Lung (tissue), 12 donors: Measurements from ENCODE around the gene POLA1. TPM values are rescaled to one million over a fixed set of nuclear protein-coding genes. Genes with fewer than 3 reads are reported as not detected.

Source experiments
- ATAC-seq: fragments of 200-7000 bp; cut with Tn5 transposase; one replicate; pipeline ENCODE4 v1.9.1; 2020; ENCODE audit warnings: moderate number of reproducible peaks; ENCODE audit not compliant: insufficient read depth, low FRiP score
- DNase-seq, 3 donors: peaks; one replicate each; pipeline ENCODE4 v3.0.0-alpha.2; 2013 to 2017
- H3K27ac ChIP-seq, 2 donors: one replicate each; pipeline ENCODE4 v1.5.1; 2013; ENCODE audit warnings: mild to moderate bottlenecking in 2 of 2, moderate library complexity in 2 of 2, control low read depth in 1 of 2, inconsistent platforms in 1 of 2, low read depth in 1 of 2, low read length in 1 of 2
- H3K27me3 ChIP-seq, 3 donors: one replicate each; pipeline ENCODE4 v1.5.1; 2013; ENCODE audit warnings: low read length in 2 of 3; ENCODE audit not compliant: control insufficient read depth in 3 of 3, insufficient read depth in 3 of 3
- H3K36me3 ChIP-seq, 4 donors: one replicate each; pipeline ENCODE4 v1.5.1; 2013; ENCODE audit warnings: low read length in 4 of 4, mild to moderate bottlenecking in 1 of 4, moderate library complexity in 1 of 4; ENCODE audit not compliant: control insufficient read depth in 4 of 4, insufficient read depth in 4 of 4
- H3K4me1 ChIP-seq, 5 donors: one replicate each; pipeline ENCODE4 v1.5.1; 2013; ENCODE audit warnings: low read length in 5 of 5, mild to moderate bottlenecking in 2 of 5, moderate library complexity in 1 of 5; ENCODE audit not compliant: control insufficient read depth in 5 of 5, insufficient read depth in 5 of 5
- H3K4me3 ChIP-seq: one replicate; pipeline ENCODE4 v1.5.1; 2013; ENCODE audit warnings: mild to moderate bottlenecking, control low read depth, moderate library complexity
- H3K9ac ChIP-seq, 2 donors: one replicate each; pipeline ENCODE4 v1.5.1; 2013; ENCODE audit warnings: low read length in 2 of 2, control low read depth in 1 of 2; ENCODE audit not compliant: insufficient read depth in 1 of 2
- H3K9me3 ChIP-seq, 4 donors: one replicate each; pipeline ENCODE4 v1.5.1; 2013; ENCODE audit warnings: low read length in 3 of 4, mild to moderate bottlenecking in 1 of 4, moderate library complexity in 1 of 4; ENCODE audit not compliant: control insufficient read depth in 4 of 4, insufficient read depth in 3 of 4
- CTCF ChIP-seq: IDR thresholded peaks from 2 replicates; pipeline ENCODE4 v1.5.1; 2012; ENCODE audit warnings: mild to moderate bottlenecking; ENCODE audit errors: control extremely low read depth, extremely low read depth
- WGBS, 2 donors: extraction: QIAGEN DNeasy Blood & Tissue Kit; methylation state at CpG; one replicate each; pipeline ENCODE4 v1.1.7; 2013; 5-methylcytosine and 5-hydroxymethylcytosine counted together
- polyA plus RNA-seq, 2 donors: library from polyadenylated mRNA; stranded (reverse); fragments of 200-250 nt; gene quantifications; one replicate each; pipeline ENCODE4 v1.2.1, GENCODE V29; 2013
- total RNA-seq, 2 donors: library from RNA; depleted of rRNA in 1 of 2; stranded (reverse); fragments of >200 nt in 1 of 2; gene quantifications; one replicate each; pipeline ENCODE4 v1.2.1, GENCODE V29; 2014 to 2021
- donor health status: control.
- donor health status: control.
- donor health status: Bipolar disorder and iron deficiency.
- donor health status: healthy.
- donor health status: DM: yes; HTN: yes; CAD: no.

POLA1 gene
- total and polyA plus RNA-seq, 4 donors: 2.4 to 18.7 (median 6.1) TPM

DNA sequence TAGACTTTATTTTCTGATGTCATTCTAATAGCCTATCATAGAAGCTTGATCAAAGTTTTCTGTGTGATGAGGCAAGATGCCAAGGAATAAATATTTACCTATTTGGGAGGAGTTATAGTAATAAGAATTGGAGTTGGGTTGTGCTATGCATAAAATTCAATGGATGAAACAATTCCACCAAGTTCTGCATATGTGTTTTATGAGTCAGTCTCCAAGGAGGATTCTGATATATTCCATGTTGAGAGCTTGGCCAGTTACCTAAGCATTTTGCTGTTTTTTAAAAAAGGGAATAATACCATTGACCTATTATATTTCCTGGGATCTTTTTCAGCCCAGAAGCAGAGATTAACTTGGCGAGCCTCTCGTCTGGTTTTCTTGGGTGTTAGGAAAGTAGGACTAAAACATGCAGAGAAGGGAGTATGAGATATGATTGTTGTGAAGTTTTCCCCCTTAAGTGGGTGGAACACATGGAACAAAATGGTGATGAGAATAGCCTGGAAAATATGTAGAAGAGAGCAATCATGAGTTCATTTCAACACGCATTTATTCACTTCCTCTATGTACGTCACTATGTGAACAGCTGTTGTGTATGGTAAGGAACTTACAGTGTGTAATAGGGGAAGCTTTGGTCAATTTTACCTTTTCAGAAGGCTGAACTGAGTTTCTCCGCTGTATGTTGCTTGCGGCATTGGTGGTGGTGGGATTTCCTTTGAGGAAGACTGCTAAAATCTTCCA is 39.2 kb downstream of the POLA1 start:
- H3K27me3 ChIP-seq: peaks cover 0 to 7% (median 7%) of the 10 kb centered on the region in 3 donors
- no peak for ATAC-seq
- DNase-seq: peak in 2 of 3 donors; percentile 2 to 3
- no peak overlapping the region for H3K9ac ChIP-seq
- no peaks in the 10 kb centered on the region for H3K4me1 ChIP-seq
- WGBS, 2 donors: 57 to 80% methylated on average over 6 of the region's 6 CpGs
- no peak overlapping the region for H3K4me3 ChIP-seq
- no peaks in the 10 kb centered on the region for H3K9me3 ChIP-seq
- no peak overlapping the region for H3K27ac ChIP-seq
- TF ChIP-seq CTCF: no peak
- H3K36me3 ChIP-seq: peaks cover 0 to 2% (median 0%) of the 10 kb centered on the region in 4 donors

DNA sequence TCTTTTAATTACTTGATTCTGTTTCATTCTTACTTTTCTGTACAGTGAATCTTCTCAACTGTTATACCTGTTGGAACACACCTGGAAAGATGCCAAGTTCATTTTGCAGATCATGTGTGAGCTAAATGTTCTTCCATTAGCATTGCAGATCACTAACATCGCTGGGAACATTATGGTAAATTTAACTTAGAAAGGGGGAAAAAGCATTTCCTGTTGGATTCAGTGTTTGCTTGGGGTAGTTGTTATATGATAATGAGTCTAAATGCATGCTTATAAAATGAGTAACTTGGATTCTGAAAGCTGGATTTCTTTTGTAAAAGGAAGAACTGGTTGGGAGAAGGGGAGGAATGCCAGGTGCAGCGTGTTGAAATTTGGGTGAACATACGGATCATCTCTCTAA is 47.6 kb downstream of the POLA1 start:
- peaks cover 0 to 3% (median 0%) of the 10 kb centered on the region in 4 donors for H3K36me3 ChIP-seq
- no peak overlapping the region for H3K4me3 ChIP-seq
- no peaks in the 10 kb centered on the region for H3K9me3 ChIP-seq
- DNase-seq: no peak
- peaks cover 0 to 19% (median 17%) of the 10 kb centered on the region in 3 donors for H3K27me3 ChIP-seq
- no peak overlapping the region for H3K9ac ChIP-seq
- H3K4me1 ChIP-seq: no peaks in the 10 kb centered on the region
- ATAC-seq: no peak
- 64 to 94% methylated on average over 3 of the region's 3 CpGs for WGBS, 2 donors
- no peak for TF ChIP-seq CTCF
- no peak overlapping the region for H3K27ac ChIP-seq

- WGBS, 2 donors: 78 to 86% methylated on average over 3 of the region's 3 CpGs
- Histone ChIP-seq H3K36me3 (no peaks in the 10 kb centered on the region), H3K27ac (no peak overlapping the region), H3K4me3 (no peak overlapping the region), H3K9me3 (no peaks in the 10 kb centered on the region), H3K27me3 (peaks cover 0 to 17% (median 9%) of the 10 kb centered on the region in 3 donors), H3K9ac (no peak overlapping the region), H3K4me1 (no peaks in the 10 kb centered on the region)
- TF ChIP-seq CTCF: no peak
- no peak for ATAC-seq
- DNase-seq: no peak
Measured at GRCh38 chrX:24748196-24748595, 54.5 kb downstream of the POLA1 start.
